Limb (tissue), 2 donors: ENCODE data around the gene SYT8.
A peak's percentile ranks its signal among the peaks of the same experiment; 100 is the strongest.

Experiments
- DNase-seq, 2 donors: peaks; one replicate each; pipeline ENCODE4 v3.0.0-alpha.2; 2016; ENCODE audit errors: extremely low spot score in 2 of 2

Gene SYT8

GRCh38 chr11:1858154-1858553 is 23.4 kb downstream of the SYT8 start:
- DNase-seq, result no peak

GRCh38 chr11:1858576-1858975 is 23.8 kb downstream of the SYT8 start:
- DNase-seq, result no peak

GRCh38 chr11:1859004-1859403 is 24.2 kb downstream of the SYT8 start:
- DNase-seq, result no peak

GRCh38 chr11:1860108-1860507 is 25.3 kb downstream of the SYT8 start:
- DNase-seq, result no peak

- DNase-seq, result no peak
These were observed 26.9 kb downstream of the SYT8 start for GRCh38 chr11:1861435-1862411.

- DNase-seq, result no peak
These were observed 28.0 kb downstream of the SYT8 start for GRCh38 chr11:1862588-1863351.

- peak; percentile 68 to 85 for DNase-seq
These were observed 28.8 kb downstream of the SYT8 start for GRCh38 chr11:1863352-1864216.

GRCh38 chr11:1864231-1864630 is 29.4 kb downstream of the SYT8 start:
- DNase-seq, result no peak

- no peak for DNase-seq
These were observed 30.3 kb downstream of the SYT8 start for GRCh38 chr11:1864831-1865665.

- DNase-seq, result no peak
These were observed 31.4 kb downstream of the SYT8 start for GRCh38 chr11:1866226-1866625.

GRCh38 chr11:1866776-1867175 is 32.0 kb downstream of the SYT8 start:
- DNase-seq, result no peak

GRCh38 chr11:1867381-1867780 is 32.6 kb downstream of the SYT8 start:
- no peak for DNase-seq

- DNase-seq, result no peak
These were observed 33.4 kb downstream of the SYT8 start for GRCh38 chr11:1868056-1868635.

GRCh38 chr11:1868636-1869291 is 34.0 kb downstream of the SYT8 start:
- DNase-seq, result no peak

- no peak for DNase-seq
These were observed 34.9 kb downstream of the SYT8 start for GRCh38 chr11:1869427-1870325.

GRCh38 chr11:1870326-1870696 is 35.5 kb downstream of the SYT8 start:
- no peak for DNase-seq

- DNase-seq, result no peak
These were observed 36.1 kb downstream of the SYT8 start for GRCh38 chr11:1870721-1871466.

GRCh38 chr11:1871531-1871930 is 36.7 kb downstream of the SYT8 start:
- DNase-seq, result no peak
